ENCODE data around the gene SIDT1. TPM values are rescaled to one million over a fixed set of nuclear protein-coding genes. Genes with fewer than 3 reads are reported as not detected.

SIDT1 gene
- total RNA-seq, 1 experiment from 2014 or later = 0.13 TPM

- no peak for DNase-seq (ENCODE audit: low read depth, low spot score)
- in situ Hi-C loops (cut with HindIII; ENCODE audit: low pct_unique_long_range_greater_than_20kb, low sequenced_read_pairs) = no loop called here
Observed at GRCh38 chr3:113649174-113649845, 117.0 kb downstream of the SIDT1 start.

- in situ Hi-C loops (cut with HindIII; ENCODE audit: low pct_unique_long_range_greater_than_20kb, low sequenced_read_pairs) = no loop called here
- DNase-seq (ENCODE audit: low read depth, low spot score) = no peak
Observed at GRCh38 chr3:113654310-113654709, 122.0 kb downstream of the SIDT1 start.

GRCh38 chr3:113654851-113655250 is 122.5 kb downstream of the SIDT1 start:
- DNase-seq (ENCODE audit: low read depth, low spot score) = no peak
- in situ Hi-C loops (cut with HindIII; ENCODE audit: low pct_unique_long_range_greater_than_20kb, low sequenced_read_pairs) = no loop called here

- in situ Hi-C loops (cut with HindIII; ENCODE audit: low pct_unique_long_range_greater_than_20kb, low sequenced_read_pairs) = no loop called here
- DNase-seq (ENCODE audit: low read depth, low spot score) = no peak
Observed at GRCh38 chr3:113658107-113658506, 125.8 kb downstream of the SIDT1 start.

GRCh38 chr3:113659101-113659541 is 126.8 kb downstream of the SIDT1 start:
- in situ Hi-C loops (cut with HindIII; ENCODE audit: low pct_unique_long_range_greater_than_20kb, low sequenced_read_pairs) = no loop called here
- no peak for DNase-seq (ENCODE audit: low read depth, low spot score)

- in situ Hi-C loops (cut with HindIII; ENCODE audit: low pct_unique_long_range_greater_than_20kb, low sequenced_read_pairs) = no loop called here
- no peak for DNase-seq (ENCODE audit: low read depth, low spot score)
Observed at GRCh38 chr3:113659996-113660395, 127.6 kb downstream of the SIDT1 start.

GRCh38 chr3:113660458-113660857 is 128.1 kb downstream of the SIDT1 start:
- in situ Hi-C loops (cut with HindIII; ENCODE audit: low pct_unique_long_range_greater_than_20kb, low sequenced_read_pairs) = no loop called here
- no peak for DNase-seq (ENCODE audit: low read depth, low spot score)

- in situ Hi-C loops (cut with HindIII; ENCODE audit: low pct_unique_long_range_greater_than_20kb, low sequenced_read_pairs) = no loop called here
- no peak for DNase-seq (ENCODE audit: low read depth, low spot score)
Observed at GRCh38 chr3:113660896-113661295, 128.5 kb downstream of the SIDT1 start.

GRCh38 chr3:113662824-113663223 is 130.5 kb downstream of the SIDT1 start:
- in situ Hi-C loops (cut with HindIII; ENCODE audit: low pct_unique_long_range_greater_than_20kb, low sequenced_read_pairs) = no loop called here
- DNase-seq (ENCODE audit: low read depth, low spot score) = no peak

- in situ Hi-C loops (cut with HindIII; ENCODE audit: low pct_unique_long_range_greater_than_20kb, low sequenced_read_pairs) = no loop called here
- DNase-seq (ENCODE audit: low read depth, low spot score) = no peak
Observed at GRCh38 chr3:113663324-113663750, 131.0 kb downstream of the SIDT1 start.

- in situ Hi-C loops (cut with HindIII; ENCODE audit: low pct_unique_long_range_greater_than_20kb, low sequenced_read_pairs) = no loop called here
- DNase-seq (ENCODE audit: low read depth, low spot score) = no peak
Observed at GRCh38 chr3:113663761-113664160, 131.4 kb downstream of the SIDT1 start.

- in situ Hi-C loops (cut with HindIII; ENCODE audit: low pct_unique_long_range_greater_than_20kb, low sequenced_read_pairs) = no loop called here
- DNase-seq (ENCODE audit: low read depth, low spot score) = no peak
Observed at GRCh38 chr3:113664523-113665094, 132.3 kb downstream of the SIDT1 start.

- DNase-seq (ENCODE audit: low read depth, low spot score) = no peak
- in situ Hi-C loops (cut with HindIII; ENCODE audit: low pct_unique_long_range_greater_than_20kb, low sequenced_read_pairs) = no loop called here
Observed at GRCh38 chr3:113668015-113668414, 135.7 kb downstream of the SIDT1 start.

- in situ Hi-C loops (cut with HindIII; ENCODE audit: low pct_unique_long_range_greater_than_20kb, low sequenced_read_pairs) = no loop called here
Observed at GRCh38 chr3:113673593-113673992, 141.2 kb downstream of the SIDT1 start.

GRCh38 chr3:113676261-113676660 is 143.9 kb downstream of the SIDT1 start:
- DNase-seq (ENCODE audit: low read depth, low spot score) = no peak
- in situ Hi-C loops (cut with HindIII; ENCODE audit: low pct_unique_long_range_greater_than_20kb, low sequenced_read_pairs) = no loop called here

More at GRCh38 chr3:113673593-113673992, 141.2 kb downstream of the SIDT1 start:
- DNase-seq (ENCODE audit: low read depth, low spot score) = no peak

GRCh38 chr3:113677737-113678136 is 145.4 kb downstream of the SIDT1 start:
- in situ Hi-C loops (cut with HindIII; ENCODE audit: low pct_unique_long_range_greater_than_20kb, low sequenced_read_pairs) = no loop called here
- DNase-seq (ENCODE audit: low read depth, low spot score) = no peak

GRCh38 chr3:113678773-113679172 is 146.4 kb downstream of the SIDT1 start:
- no peak for DNase-seq (ENCODE audit: low read depth, low spot score)
- in situ Hi-C loops (cut with HindIII; ENCODE audit: low pct_unique_long_range_greater_than_20kb, low sequenced_read_pairs) = no loop called here
